GM18951 (cell line): ENCODE measurements around the gene OSGEPL1.
"Not testable (repeated sequence)": the region's sequence is repeated elsewhere in the genome, so short reads cannot be mapped to it uniquely, and the experiment has no call there.

Source experiments
- POLR2A ChIP-seq: IDR thresholded peaks from 4 replicates; pipeline ENCODE4 v1.6.1; 2011; ENCODE audit warnings: mild to moderate bottlenecking; ENCODE audit not compliant: insufficient read length, insufficient read depth; ENCODE audit errors: extremely low read depth
- in situ Hi-C: fragments of 300-500 bp; cut with MboI; formaldehyde crosslinking; loops from one replicate; pipeline ENCODE4 v1.12.0; 2022; ENCODE audit warnings: low sequenced_read_pairs, mixed read lengths, inconsistent platforms; ENCODE audit not compliant: unreplicated experiment

Gene OSGEPL1

DNA sequence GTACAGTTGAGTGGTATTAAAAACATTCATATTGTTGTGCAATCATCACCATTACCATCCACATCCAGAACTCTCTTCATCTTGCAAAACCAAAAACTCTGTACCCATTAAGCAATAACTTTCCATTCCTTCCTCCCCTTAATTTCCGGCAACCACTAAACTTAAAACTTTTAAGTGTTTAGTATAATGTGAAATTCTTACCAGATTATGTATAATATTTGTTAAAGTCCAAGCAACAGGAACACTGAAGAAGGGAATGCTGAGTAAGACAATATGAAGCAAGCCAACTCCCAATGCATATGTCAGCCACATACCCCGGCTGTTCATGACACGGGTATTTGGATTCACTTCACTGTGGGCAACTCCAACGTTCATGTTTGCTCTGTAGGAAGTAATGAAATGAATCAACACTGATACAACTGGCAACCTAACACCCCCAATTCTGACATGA, 19.7 kb upstream of the OSGEPL1 start:
- TF ChIP-seq POLR2A: no peak
- in situ Hi-C loops: loop anchor here (25.0 kb wide), 1 partner anchor 280 kb away; the partner anchor contains the start of gene MSTN

DNA sequence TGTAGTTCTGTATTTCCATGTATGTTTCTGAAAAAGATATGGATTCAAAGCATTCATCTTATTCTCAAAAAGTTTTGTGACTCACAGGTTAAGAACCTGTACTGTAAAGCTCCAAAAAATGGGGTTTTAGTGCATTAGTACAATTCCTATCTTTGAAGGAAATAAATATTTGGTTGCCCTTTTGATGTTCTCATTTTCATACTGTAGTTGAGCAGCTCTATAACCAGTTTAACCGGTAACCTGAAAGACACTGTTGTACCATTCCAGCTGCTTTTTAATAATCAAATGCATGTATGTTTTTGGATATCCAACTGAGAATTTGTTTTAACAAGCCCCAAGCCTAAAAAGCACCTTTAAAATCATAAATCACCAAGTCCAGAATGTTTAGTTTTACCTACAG, 9.6 kb upstream of the OSGEPL1 start:
- TF ChIP-seq POLR2A: no peak
- in situ Hi-C loops: loop anchor here (25.0 kb wide), 1 partner anchor 110 kb away; the partner anchor contains the start of genes ANKAR and ASNSD1

DNA sequence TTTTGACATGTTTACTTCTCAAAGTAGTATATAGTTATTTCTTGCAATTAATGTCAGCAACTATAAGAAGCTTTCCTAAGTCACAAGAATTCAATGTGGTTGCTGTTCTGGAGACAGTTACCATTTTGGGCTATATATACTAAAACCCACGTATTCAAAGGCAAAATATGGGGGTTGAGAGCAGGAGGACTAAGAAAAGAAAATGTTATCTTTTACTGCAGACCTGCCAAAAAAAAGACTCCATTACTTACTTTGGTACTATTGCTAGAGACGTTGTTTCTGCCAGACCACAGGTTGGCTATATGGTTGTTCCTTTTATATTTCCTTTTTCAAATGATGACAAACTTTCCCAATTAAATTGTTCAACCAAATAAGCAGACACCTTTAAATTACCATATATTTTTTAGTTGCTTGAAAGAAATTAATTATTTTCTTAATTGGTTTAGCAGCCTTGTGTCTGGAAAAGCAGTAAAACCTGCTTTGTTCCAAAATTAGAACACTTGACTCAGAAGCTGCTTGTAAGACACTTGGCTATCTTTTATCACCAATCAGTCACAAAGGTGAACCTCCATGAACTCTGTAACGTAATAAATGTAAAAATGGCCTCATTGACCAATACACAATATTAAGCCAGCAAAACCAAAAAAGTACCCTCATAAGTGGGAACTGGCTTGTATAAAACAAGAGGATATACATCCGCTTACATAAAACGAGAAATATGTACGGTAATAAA, 8.2 kb upstream of the OSGEPL1 start:
- TF ChIP-seq POLR2A: no peak
- in situ Hi-C loops: loop anchor here (25.0 kb wide), 1 partner anchor 108 kb away; the partner anchor contains the start of genes ANKAR and ASNSD1

DNA sequence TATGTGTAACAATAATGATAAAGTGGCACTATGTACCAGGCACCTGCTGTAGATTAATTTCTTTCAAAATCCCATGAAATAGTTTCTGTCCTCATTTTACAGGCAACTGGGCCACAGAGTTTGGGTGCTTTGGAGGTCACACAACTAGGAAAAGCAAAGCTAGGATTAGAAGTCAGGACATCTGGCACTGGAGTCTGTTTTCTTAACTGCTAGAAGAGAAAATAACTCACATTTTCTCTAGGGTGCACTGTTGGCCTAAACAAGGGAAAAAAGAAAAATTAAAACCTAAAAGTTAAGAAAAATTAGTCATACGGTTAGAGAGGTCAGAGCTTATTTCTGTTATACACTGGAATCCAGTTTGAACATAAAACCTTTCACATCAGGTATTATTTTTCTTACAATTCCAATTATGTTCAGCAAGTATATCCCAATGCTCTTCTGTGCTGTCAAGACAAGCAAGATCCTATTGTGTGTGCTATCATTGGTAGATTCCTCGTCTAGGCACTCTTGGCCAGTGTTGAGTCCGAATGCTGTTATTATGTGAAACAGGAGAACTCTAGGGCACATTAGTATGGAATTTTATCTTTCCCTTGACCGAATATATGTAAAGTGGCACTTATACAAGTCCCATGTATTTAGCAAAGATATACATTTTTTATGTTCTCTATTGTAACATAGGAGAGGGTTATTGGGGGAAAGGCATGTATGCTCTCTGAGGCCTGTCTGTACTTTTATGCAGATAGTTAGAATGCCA, 1.5 kb upstream of the OSGEPL1 start:
- TF ChIP-seq POLR2A: no peak
- in situ Hi-C loops: loop anchor here (25.0 kb wide), 1 partner anchor 102 kb away; the partner anchor contains the start of genes ANKAR and ASNSD1

DNA sequence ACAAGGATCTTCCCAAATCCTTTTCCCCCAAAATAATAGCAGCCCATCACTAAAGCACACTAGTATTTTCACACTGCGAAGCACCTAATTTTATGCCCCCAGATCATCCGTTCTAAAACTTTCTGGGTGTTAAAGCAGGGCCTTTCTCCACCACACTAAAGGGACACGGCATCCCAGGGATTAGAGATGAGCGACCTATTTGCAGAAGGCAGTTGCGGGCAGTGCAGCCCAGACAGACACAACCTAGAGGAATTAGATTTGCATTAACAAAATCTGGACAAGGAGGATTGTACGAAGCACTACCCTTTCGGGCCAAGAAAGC, 402 bp downstream of the OSGEPL1 start:
- in situ Hi-C loops: loop anchor here (25.0 kb wide), 1 partner anchor 100 kb away; the partner anchor contains the start of genes ANKAR and ASNSD1
- no peak for TF ChIP-seq POLR2A

DNA sequence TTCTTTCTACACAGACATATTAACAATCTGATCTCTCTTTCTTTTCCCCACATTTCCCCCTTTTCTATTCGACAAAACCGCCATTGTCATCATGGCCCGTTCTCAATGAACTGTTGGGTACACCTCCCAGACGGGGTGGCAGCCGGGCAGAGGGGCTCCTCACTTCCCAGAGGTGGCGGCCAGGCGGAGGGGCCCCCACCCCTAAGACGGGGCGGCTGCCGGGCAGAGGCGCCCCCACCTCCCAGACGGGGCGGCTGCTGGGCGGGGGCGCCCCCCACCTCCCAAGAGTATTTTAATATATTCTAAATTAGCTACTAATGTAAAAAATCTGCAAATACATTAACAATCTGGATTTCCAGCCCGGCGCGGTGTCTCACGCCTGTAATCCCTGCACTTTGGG, 2.4 kb downstream of the OSGEPL1 start:
- in situ Hi-C loops: loop anchor here (25.0 kb wide), 1 partner anchor 98 kb away; the partner anchor contains the start of genes ANKAR and ASNSD1

DNA sequence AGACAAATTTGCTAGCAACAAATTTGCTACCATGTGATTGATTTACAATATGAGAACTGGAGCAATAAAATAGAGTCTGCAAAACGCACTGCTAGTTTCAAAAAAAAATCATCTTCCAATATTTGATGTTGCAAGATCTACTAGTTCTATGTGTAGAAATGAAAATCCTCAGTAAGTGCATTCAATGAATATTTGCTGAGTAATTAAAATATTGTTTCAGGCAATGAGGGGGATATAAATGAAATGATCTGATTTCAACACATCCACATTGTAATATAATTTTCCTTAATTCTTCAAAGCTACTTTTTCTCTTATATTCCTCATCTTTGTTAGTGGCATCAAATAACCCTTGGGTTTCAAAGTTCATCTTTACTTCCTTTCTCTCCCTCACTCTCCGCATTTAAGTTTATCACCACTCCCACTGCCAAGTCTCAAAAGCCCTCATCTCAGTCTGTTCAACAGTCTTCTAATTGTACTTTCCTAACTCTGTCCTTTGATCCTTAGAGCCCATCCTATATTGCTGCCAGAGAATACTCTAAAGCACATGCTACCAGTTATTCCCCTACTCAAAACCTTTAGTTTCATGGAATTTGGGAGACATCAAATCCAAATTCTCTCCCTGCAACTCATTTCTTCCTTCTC, 6.2 kb downstream of the OSGEPL1 start:
- in situ Hi-C loops: loop anchor here (25.0 kb wide), 1 partner anchor 94 kb away; the partner anchor contains the start of genes ANKAR and ASNSD1
- no peak for TF ChIP-seq POLR2A

DNA sequence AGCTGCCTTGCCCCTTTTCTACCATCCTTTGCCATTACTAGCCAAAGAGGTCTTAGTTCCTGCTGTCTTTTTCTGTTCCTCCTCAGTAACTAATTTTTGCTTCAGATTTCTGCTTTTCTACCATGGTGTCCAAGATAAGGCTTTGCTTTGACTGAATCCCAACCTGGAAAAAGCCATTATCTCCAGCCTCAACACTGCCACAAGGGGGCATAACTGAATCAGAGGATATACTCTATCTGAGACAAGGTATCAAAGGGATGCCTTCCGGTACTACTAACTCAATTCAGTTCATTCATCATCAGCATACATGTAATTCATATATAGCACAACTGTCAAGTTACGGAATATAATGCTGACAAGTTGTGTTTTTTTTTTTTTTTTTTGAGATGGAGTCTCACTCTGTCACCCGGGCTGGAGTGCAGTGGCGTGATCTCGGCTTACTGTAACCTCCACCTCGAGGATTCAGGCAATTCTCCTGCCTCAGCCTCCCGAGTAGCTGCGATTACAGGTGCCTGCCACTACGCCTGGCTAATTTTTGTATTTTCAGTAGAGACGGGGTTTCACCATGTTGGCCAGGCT, 11.4 kb downstream of the OSGEPL1 start:
- no peak for TF ChIP-seq POLR2A
- in situ Hi-C loops: loop anchor here (25.0 kb wide), 1 partner anchor 89 kb away; the partner anchor contains the start of genes ANKAR and ASNSD1

DNA sequence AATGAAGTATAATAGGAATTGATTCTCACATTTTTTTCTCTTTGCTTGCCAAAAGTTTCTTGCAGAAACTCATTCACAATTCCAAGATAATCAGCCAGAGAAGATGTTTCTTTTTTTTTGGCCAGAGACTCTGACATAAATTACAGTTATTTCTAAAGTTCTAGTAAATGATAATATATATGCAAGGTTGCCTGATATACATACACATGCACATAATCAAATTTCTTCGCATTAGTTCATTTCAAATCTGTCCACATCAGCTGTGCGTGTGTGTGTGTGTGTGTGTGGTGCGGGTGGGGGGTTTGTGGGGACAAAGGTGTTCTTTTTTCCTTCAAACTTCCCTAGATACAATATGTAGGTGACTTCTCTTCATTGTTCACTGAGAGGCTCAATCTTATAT, 33.2 kb downstream of the OSGEPL1 start:
- TF ChIP-seq POLR2A: no peak
- in situ Hi-C loops: no loop called here

DNA sequence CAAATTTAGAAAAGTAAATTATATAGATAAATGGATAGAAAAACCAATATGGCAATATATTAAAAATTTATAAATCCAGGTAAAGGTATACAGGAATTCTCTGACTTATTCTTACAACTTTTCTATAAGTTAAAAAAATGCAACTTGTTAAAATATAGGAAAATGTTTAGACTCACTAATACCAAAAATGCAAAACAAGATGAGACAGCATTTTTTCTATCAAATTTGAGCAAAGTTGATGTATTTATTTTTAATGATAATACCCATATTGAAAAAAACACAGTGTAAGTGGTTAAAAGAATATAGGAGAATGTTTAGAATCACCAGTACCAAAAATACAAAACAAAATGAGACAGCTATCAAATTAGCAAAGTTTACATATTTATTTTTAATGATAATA, 35.7 kb downstream of the OSGEPL1 start:
- in situ Hi-C loops: no loop called here
- no peak for TF ChIP-seq POLR2A

DNA sequence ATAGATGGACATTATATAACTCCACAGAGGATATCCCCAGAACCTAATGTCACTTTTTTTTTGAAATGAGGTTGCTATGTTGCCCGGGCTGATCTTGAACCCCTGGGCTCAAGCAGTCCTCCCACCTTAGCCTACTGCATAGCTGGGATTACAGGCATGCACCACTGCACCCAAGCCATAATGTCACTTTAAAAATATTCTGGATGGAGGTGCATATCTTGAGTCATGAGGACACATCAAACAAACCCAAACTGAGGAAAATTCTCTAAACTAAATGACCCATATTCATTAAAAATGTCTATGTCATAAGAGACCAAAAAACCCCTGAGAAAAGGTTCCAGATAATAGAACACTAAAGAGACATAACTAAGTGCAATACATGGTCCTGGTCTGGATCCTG, 36.3 kb downstream of the OSGEPL1 start:
- in situ Hi-C loops: no loop called here
- TF ChIP-seq POLR2A: no peak

DNA sequence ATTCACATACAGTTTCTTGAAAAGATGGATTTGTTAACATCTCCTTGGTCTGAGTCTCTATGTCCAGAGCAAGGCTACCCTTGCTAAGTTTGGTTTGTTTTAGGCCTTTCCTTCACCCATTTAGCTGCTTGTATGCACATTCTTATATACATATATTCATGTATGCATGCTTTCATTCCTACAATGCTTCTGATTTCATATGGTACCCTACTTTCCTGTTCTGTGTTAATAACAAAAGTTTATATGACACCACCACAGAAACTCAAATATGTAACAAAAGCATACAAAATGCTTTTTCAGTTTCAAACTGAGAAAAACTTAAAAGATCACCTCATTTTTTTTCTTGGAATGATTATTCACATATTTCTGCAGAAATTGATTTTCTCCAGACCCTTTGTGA, 39.4 kb downstream of the OSGEPL1 start:
- no peak for TF ChIP-seq POLR2A
- in situ Hi-C loops: no loop called here

DNA sequence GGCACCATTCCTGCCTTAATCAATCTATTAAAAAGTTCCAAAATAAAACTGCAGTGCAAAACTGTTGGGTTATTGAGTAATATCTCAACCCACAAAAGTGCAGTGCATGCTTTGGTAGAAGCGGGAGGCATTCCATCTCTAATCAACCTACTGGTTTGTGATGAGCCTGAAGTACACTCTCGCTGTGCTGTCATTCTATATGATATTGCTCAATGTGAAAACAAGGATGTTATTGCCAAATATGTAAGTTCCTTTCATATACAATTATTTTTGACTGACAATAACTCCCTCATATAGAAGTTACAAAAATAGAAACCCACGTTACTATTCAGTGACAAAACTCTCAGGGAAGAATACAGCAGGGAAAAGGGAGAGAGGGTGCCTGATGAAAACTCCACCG, 43.0 kb downstream of the OSGEPL1 start:
- no peak for TF ChIP-seq POLR2A
- in situ Hi-C loops: no loop called here

DNA sequence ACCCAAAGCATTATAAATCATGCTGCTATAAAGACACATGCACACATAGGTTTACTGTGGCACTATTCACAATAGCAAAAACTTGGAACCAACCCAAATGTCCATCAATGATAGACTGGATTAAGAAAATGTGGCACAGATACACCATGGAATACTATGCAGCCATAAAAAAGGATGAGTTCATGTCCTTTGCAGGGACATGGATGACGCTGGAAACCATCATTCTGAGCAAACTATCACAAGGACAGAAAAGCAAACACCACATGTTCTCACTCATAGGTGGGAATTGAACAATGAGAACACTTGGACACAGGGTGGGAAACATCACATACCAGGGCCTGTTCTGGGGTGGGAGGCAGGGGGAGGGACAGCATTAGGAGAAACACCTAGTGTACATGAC, 45.0 kb downstream of the OSGEPL1 start:
- in situ Hi-C loops: not testable (repeated sequence)
